GM12874 (cell line): Measurements from ENCODE around the gene GAS7.

Source experiments
- CTCF ChIP-seq: IDR thresholded peaks from 2 replicates; pipeline ENCODE4 v1.5.1; 2011; ENCODE audit warnings: low read depth, mild to moderate bottlenecking, control low read depth, low read length, moderate library complexity; ENCODE audit not compliant: insufficient read depth

GAS7 gene

GRCh38 chr17:10192972-10193371, 5.4 kb downstream of the GAS7 start:
- TF ChIP-seq CTCF, result no peak

GRCh38 chr17:10192461-10192860, 5.9 kb downstream of the GAS7 start:
- no peak for TF ChIP-seq CTCF

GRCh38 chr17:10187456-10187855, 10.9 kb downstream of the GAS7 start:
- TF ChIP-seq CTCF, result no peak

- TF ChIP-seq CTCF, result no peak
Measured at GRCh38 chr17:10186771-10187410, 11.5 kb downstream of the GAS7 start.

GRCh38 chr17:10183931-10184930, 14.2 kb downstream of the GAS7 start:
- no peak for TF ChIP-seq CTCF

GRCh38 chr17:10182785-10183184, 15.6 kb downstream of the GAS7 start:
- no peak for TF ChIP-seq CTCF

GRCh38 chr17:10178506-10178991, 19.9 kb downstream of the GAS7 start:
- TF ChIP-seq CTCF, result no peak
